Upper lobe of left lung (tissue), 6 donors: ENCODE measurements around the gene WNK1. TPM values are rescaled to one million over a fixed set of nuclear protein-coding genes. Genes with fewer than 3 reads are reported as not detected.
"Not testable (repeated sequence)": the region's sequence is repeated elsewhere in the genome, so short reads cannot be mapped to it uniquely, and the experiment has no call there.

Experiments used
- ATAC-seq, 2 donors: fragments of 200-7000 bp; cut with Tn5 transposase; one replicate each; pipeline ENCODE4 v1.9.1; 2022; ENCODE audit warnings: mild to moderate bottlenecking in 2 of 2, moderate library complexity in 2 of 2; ENCODE audit not compliant: low FRiP score in 2 of 2
- DNase-seq, 2 donors: peaks; one replicate each; pipeline ENCODE4 v3.0.0-alpha.2; 2019 to 2020
- H3K27ac ChIP-seq, 4 donors: fragments of 200-600 bp; sonication (generic); one replicate each; pipeline ENCODE4 v1.5.1; 2016 to 2019
- H3K27me3 ChIP-seq, 4 donors: fragments of 200-600 bp; sonication (generic); one replicate each; pipeline ENCODE4 v1.5.1; 2017 to 2019
- H3K36me3 ChIP-seq, 4 donors: fragments of 200-600 bp; sonication (generic); one replicate each; pipeline ENCODE4 v1.5.1; 2016 to 2019
- H3K4me1 ChIP-seq, 4 donors: fragments of 200-600 bp; sonication (generic); one replicate each; pipeline ENCODE4 v1.5.1; 2018 to 2019
- H3K4me3 ChIP-seq, 4 donors: fragments of 200-600 bp; sonication (generic); one replicate each; pipeline ENCODE4 v1.5.1; 2017 to 2019; ENCODE audit warnings: mild to moderate bottlenecking in 2 of 4, moderate library complexity in 1 of 4
- H3K9me3 ChIP-seq, 4 donors: fragments of 200-600 bp; sonication (generic); one replicate each; pipeline ENCODE4 v1.5.1; 2018 to 2019
- CTCF ChIP-seq, 6 experiments: fragments of 450-650 bp in 4 of 6; fragments of 200-600 bp in 2 of 6; sonication (generic) in 2 of 6; IDR thresholded peaks; one replicate each; pipeline ENCODE4 v1.5.1; 2016 to 2019; ENCODE audit warnings: antibody characterized with exemption in 6 of 6
- EP300 ChIP-seq, 4 donors: sonication (generic); formaldehyde crosslinking; IDR thresholded peaks; one replicate each; pipeline ENCODE4 v1.5.1; 2017; ENCODE audit warnings: antibody characterized with exemption in 4 of 4, control low read depth in 2 of 4
- POLR2A ChIP-seq, 4 donors: fragments of 450-650 bp; IDR thresholded peaks; one replicate each; pipeline ENCODE4 v1.5.1; 2016 to 2017; ENCODE audit warnings: antibody characterized with exemption in 4 of 4, mild to moderate bottlenecking in 2 of 4
- POLR2AphosphoS5 ChIP-seq, 2 donors: sonication (generic); formaldehyde crosslinking; IDR thresholded peaks; one replicate each; pipeline ENCODE4 v1.5.1; 2017; ENCODE audit warnings: antibody characterized with exemption in 2 of 2
- WGBS, 2 donors: methylation state at CpG; one replicate each; pipeline ENCODE4 v1.1.5; 2017 to 2018; 5-methylcytosine and 5-hydroxymethylcytosine counted together
- total RNA-seq, 6 donors: library from RNA; depleted of rRNA in 4 of 6; stranded (reverse); fragments of >200 nt in 4 of 6; gene quantifications; one replicate each; pipeline versions ENCODE4 v1.1.0 to v1.2.1, GENCODE V29; 2016 to 2021
- donor health status: DM: no; HTN: no; CAD: no; lungs with moderate emphysema.
- donor health status: DM: no; HTN: yes; CAD: no; lungs with severe emphysema.

WNK1 gene
- 100 to 1,000 TPM; 184 to 288 (median 245) TPM for total RNA-seq

- Histone ChIP-seq H3K36me3 (no peaks in the 10 kb centered on the region), H3K4me3 (peak within 1 kb of the TSS; percentile 65 to 94 (median 88)), H3K4me1 (peaks cover 22 to 33% (median 29%) of the 10 kb centered on the region in 4 donors), H3K9me3 (no peaks in the 10 kb centered on the region), H3K27ac (peak within 1 kb of the TSS; percentile 94 to 100 (median 99)), H3K27me3 (no peaks in the 10 kb centered on the region)
- DNase-seq (peak; percentile 98 to 99), ATAC-seq (peak; percentile 93 to 96)
- TF ChIP-seq CTCF (IDR thresholded peaks at IDR 0.05) (no peak), POLR2A (IDR thresholded peaks at IDR 0.05) (peak in 3 of 4 donors; percentile 69 to 94 (median 91)), EP300 (IDR thresholded peaks at IDR 0.05) (no peak), POLR2AphosphoS5 (IDR thresholded peaks at IDR 0.05) (peak; percentile 72 to 96)
- WGBS, 2 donors: 0 to 1% methylated on average over 21 to 38 of the region's 41 CpGs
Measured at GRCh38 chr12:751999-752694, at the start of gene WNK1. WNK1 (plus strand) TSS chr12:752579; CDS start chr12:753566, 987 bp downstream.

- no peaks in the 10 kb centered on the region for H3K36me3 ChIP-seq
- H3K27ac ChIP-seq: no peak overlapping the region
- DNase-seq: no peak
Measured at GRCh38 chr12:704516-705242, 47.7 kb upstream of the WNK1 start.

GRCh38 chr12:708084-708483 is 44.3 kb upstream of the WNK1 start:
- not testable (repeated sequence) for H3K4me3 ChIP-seq, DNase-seq, ATAC-seq, H3K27me3 ChIP-seq, H3K36me3 ChIP-seq, H3K4me1 ChIP-seq, H3K27ac ChIP-seq, H3K9me3 ChIP-seq
- WGBS, 2 donors: 69 to 78% methylated on average over 2 to 3 of the region's 3 CpGs

More at GRCh38 chr12:704516-705242, 47.7 kb upstream of the WNK1 start:
- Histone ChIP-seq H3K9me3 (no peaks in the 10 kb centered on the region), H3K4me1 (no peaks in the 10 kb centered on the region), H3K27me3 (no peaks in the 10 kb centered on the region), H3K4me3 (no peak overlapping the region)
- no peak for TF ChIP-seq CTCF (IDR thresholded peaks at IDR 0.05)
- no peak for TF ChIP-seq POLR2AphosphoS5 (IDR thresholded peaks at IDR 0.05)
- no peak for TF ChIP-seq POLR2A (IDR thresholded peaks at IDR 0.05)
- no peak for TF ChIP-seq EP300 (IDR thresholded peaks at IDR 0.05)
- ATAC-seq: no peak
- 89 to 90% methylated on average over 5 of the region's 5 CpGs for WGBS, 2 donors

DNA sequence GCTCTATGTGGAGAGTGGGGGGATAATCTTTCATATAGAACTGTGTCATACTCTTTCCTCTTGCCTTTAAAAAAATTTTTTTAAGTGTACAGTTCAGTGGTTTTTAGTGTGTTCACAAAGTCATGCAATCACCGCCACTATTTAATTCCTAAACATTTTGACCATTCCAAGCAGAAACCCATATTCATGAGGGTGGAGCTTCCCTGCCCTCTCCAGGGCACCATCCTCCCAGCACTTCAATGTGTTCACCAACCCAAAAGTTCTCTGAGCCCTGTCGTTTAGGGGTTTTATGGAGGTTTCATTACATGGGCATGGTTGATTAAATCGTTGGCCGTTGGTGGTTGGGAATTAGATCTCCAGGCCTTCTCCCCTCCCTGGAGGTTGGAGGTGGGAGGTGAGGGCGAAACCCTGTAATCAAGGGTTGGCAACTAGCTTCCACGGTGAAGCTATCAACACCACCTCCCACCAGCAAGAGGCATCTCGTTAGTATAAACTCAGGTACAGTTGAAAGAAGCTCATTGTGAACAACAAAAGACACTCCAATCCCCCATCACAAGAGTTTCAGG is 42.8 kb upstream of the WNK1 start:
- WGBS, 2 donors: 90 to 92% methylated on average over 7 of the region's 7 CpGs
- DNase-seq: no peak

More for the DNA sequence above, 42.8 kb upstream of the WNK1 start:
- Histone ChIP-seq H3K9me3 (no peaks in the 10 kb centered on the region), H3K4me1 (no peaks in the 10 kb centered on the region), H3K36me3 (no peaks in the 10 kb centered on the region), H3K4me3 (no peak overlapping the region), H3K27me3 (no peaks in the 10 kb centered on the region), H3K27ac (no peak overlapping the region)
- TF ChIP-seq POLR2AphosphoS5 (IDR thresholded peaks at IDR 0.05): no peak
- TF ChIP-seq EP300 (IDR thresholded peaks at IDR 0.05): no peak
- TF ChIP-seq POLR2A (IDR thresholded peaks at IDR 0.05): no peak
- no peak for TF ChIP-seq CTCF (IDR thresholded peaks at IDR 0.05)
- no peak for ATAC-seq
